Neural crest cell (in vitro differentiated cells): ENCODE data around the gene AGPAT4. TPM values are rescaled to one million over a fixed set of nuclear protein-coding genes. Genes with fewer than 3 reads are reported as not detected.
A peak's percentile ranks its signal among the peaks of the same experiment; 100 is the strongest.
"Not testable (repeated sequence)": the region's sequence is repeated elsewhere in the genome, so short reads cannot be mapped to it uniquely, and the experiment has no call there.

Experiments
- DNase-seq: peaks from one replicate; pipeline ENCODE4 v3.0.0; 2021; ENCODE audit warnings: low read depth, mixed read lengths, low spot score
- H3K27ac Mint-ChIP-seq: one replicate; pipeline ENCODE4 v1.8.0; 2021; ENCODE audit warnings: mild to moderate bottlenecking, mixed read lengths; ENCODE audit not compliant: unreplicated experiment
- H3K27me3 Mint-ChIP-seq: 2 replicates; pipeline ENCODE4 v1.8.0; 2021; ENCODE audit warnings: low read depth, mild to moderate bottlenecking, mixed read lengths
- H3K36me3 Mint-ChIP-seq: 2 replicates; pipeline ENCODE4 v1.8.0; 2021; ENCODE audit warnings: low read depth, mild to moderate bottlenecking, mixed read lengths
- H3K4me1 Mint-ChIP-seq: 2 replicates; pipeline ENCODE4 v1.8.0; 2021; ENCODE audit warnings: mixed read lengths
- H3K4me3 Mint-ChIP-seq: one replicate; pipeline ENCODE4 v1.8.0; 2021; ENCODE audit warnings: mild to moderate bottlenecking, mixed read lengths
- H3K9me3 Mint-ChIP-seq: 2 replicates; pipeline ENCODE4 v1.8.0; 2021; ENCODE audit warnings: mixed read lengths
- total RNA-seq: library from RNA; stranded (reverse); gene quantifications from 2 replicates; pipeline ENCODE4 v1.2.1, GENCODE V29; 2021
- TF ChIP-seq, protein P1 (sequence below): fragments of 200-600 bp; sonication (generic); conservative IDR thresholded peaks from 2 replicates; pipeline ENCODE4 v1.5.0; 2021; ENCODE audit warnings: antibody characterized with exemption, mild to moderate bottlenecking

Gene AGPAT4
- total RNA-seq, 1 donor from 2014 or later = 37.6 TPM

DNA sequence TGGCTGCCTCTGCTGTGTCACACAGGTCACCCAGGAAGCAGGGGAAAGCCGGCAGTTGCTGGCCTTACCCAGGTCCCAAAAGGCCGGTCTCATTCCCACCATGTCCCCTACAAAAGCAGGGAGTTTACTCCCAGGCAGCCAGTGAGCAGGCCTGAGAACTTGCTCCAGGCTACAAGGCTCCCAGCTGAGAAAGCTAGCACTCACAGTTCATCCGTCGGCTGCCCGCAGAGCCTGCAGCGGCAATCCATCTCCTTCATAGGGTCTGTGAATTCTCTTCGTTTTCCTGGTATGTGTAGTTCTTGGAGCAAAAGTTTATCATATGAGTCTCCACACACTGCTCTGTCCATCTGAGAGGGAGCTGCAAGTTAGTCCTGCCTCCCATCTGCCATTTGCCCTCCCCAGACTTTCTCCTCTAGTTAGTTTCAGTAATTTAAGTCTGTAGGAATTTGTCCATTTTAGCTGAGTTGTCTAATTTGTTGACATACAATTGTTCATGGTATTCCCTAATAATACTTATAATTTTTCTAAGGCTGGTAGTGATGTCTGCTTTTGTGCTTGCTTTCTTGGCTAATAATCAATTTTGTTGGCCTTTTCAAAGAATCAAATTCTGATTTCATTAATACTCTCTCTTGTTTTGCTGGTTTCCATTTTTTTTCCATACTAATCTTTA is 146.7 kb downstream of the AGPAT4 start:
- Mint-ChIP-seq H3K4me1 (no peaks in the 10 kb centered on the region), H3K4me3 (peak overlapping the region; percentile 46), H3K27ac (no peak overlapping the region), H3K9me3 (peaks cover 45% of the 10 kb centered on the region), H3K36me3 (peaks cover 84% of the 10 kb centered on the region), H3K27me3 (no peaks in the 10 kb centered on the region)
- no peak for DNase-seq
- TF ChIP-seq, protein P1, sequence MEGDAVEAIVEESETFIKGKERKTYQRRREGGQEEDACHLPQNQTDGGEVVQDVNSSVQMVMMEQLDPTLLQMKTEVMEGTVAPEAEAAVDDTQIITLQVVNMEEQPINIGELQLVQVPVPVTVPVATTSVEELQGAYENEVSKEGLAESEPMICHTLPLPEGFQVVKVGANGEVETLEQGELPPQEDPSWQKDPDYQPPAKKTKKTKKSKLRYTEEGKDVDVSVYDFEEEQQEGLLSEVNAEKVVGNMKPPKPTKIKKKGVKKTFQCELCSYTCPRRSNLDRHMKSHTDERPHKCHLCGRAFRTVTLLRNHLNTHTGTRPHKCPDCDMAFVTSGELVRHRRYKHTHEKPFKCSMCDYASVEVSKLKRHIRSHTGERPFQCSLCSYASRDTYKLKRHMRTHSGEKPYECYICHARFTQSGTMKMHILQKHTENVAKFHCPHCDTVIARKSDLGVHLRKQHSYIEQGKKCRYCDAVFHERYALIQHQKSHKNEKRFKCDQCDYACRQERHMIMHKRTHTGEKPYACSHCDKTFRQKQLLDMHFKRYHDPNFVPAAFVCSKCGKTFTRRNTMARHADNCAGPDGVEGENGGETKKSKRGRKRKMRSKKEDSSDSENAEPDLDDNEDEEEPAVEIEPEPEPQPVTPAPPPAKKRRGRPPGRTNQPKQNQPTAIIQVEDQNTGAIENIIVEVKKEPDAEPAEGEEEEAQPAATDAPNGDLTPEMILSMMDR = no peak

DNA sequence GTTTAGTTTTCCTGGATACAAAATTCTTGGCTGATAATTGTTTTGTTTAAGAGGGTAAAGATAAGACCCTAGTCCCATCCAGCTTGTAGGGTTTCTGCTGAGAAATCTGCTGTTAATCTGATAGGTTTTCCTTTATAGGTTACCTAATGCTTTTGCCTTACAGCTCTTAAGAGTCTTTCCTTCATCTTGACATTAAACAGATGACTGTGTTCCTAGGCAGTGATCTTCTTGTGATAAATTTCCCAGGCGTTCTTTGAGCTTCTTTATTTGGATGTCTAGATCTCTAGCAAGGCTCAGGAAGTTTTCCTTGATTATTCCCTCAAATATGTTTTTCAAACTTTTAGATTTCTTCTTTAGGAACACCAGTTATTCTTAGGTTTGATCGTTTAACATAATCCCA is 148.3 kb downstream of the AGPAT4 start:
- Mint-ChIP-seq H3K27ac (no peak overlapping the region), H3K36me3 (peaks cover 97% of the 10 kb centered on the region), H3K4me3 (no peak overlapping the region), H3K27me3 (no peaks in the 10 kb centered on the region), H3K4me1 (no peaks in the 10 kb centered on the region), H3K9me3 (peaks cover 55% of the 10 kb centered on the region)
- DNase-seq = no peak
- TF ChIP-seq, protein P1 = no peak

DNA sequence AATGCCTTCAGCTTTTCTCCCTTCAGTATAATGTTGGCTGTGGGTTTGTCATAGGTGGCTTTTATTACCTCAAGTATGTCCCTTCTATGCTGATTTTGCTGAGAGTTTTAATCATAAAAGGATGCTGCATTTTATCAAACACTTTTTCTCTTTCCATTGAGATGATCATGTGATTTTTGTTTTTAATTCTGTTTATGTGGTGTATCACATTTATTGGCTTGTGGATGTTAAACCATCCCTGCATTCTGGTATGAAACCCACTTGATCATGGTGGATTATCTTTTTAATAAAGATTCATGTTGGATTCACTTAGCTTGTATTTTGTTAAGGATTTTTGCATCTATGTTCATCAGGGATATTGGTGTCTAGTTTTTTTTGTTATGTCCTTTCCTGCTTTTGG is 150.5 kb downstream of the AGPAT4 start:
- H3K4me3 Mint-ChIP-seq, H3K27me3 Mint-ChIP-seq, H3K4me1 Mint-ChIP-seq, H3K27ac Mint-ChIP-seq, DNase-seq: not testable (repeated sequence)
- peaks cover 62% of the 10 kb centered on the region for H3K9me3 Mint-ChIP-seq
- H3K36me3 Mint-ChIP-seq = peaks cover 95% of the 10 kb centered on the region

DNA sequence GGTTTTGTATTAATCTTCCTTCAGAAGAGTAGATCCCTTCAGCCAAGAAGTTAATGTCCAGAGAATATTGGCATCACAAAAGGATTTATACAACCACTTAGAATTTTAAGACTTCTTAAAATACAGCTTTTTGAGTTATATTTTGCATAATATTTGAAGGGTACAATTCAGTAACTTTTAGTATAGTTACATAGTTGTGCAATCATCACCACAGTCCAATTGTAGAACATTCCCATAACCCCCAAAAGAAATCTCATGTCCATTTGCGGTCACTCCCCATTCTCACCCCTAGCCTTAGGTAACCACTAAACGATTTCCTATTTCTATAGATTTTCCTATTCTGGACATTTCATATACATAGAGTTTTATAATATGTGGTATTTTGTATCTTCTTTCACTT is 155.9 kb downstream of the AGPAT4 start:
- DNase-seq = no peak
- Mint-ChIP-seq H3K27ac (no peak overlapping the region), H3K4me3 (no peak overlapping the region), H3K36me3 (peaks cover 68% of the 10 kb centered on the region), H3K27me3 (no peaks in the 10 kb centered on the region), H3K9me3 (peaks cover 32% of the 10 kb centered on the region), H3K4me1 (no peaks in the 10 kb centered on the region)
- TF ChIP-seq, protein P1 = no peak

DNA sequence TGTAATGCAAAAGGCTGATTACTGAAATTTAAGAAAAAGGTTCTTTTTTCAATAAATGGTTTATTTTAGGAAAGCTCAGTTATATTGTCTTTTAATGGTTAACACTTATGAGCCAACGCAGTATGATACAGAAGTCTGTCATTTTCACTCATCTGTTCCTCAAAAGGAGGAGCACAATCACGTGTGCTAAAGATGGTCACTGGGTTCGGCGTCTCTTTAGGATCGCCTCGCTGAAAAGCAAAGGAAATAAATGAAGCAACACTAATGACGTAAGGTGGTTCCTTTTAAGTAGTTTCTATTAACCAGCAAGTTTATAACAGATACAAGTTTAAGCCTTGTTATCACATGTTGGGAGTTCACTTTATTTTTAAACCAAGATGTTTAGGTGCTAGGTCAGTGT is 156.6 kb downstream of the AGPAT4 start:
- TF ChIP-seq, protein P1 = no peak
- Mint-ChIP-seq H3K36me3 (peaks cover 66% of the 10 kb centered on the region), H3K4me3 (no peak overlapping the region), H3K9me3 (peaks cover 28% of the 10 kb centered on the region), H3K27ac (no peak overlapping the region), H3K4me1 (no peaks in the 10 kb centered on the region), H3K27me3 (no peaks in the 10 kb centered on the region)
- DNase-seq = no peak

DNA sequence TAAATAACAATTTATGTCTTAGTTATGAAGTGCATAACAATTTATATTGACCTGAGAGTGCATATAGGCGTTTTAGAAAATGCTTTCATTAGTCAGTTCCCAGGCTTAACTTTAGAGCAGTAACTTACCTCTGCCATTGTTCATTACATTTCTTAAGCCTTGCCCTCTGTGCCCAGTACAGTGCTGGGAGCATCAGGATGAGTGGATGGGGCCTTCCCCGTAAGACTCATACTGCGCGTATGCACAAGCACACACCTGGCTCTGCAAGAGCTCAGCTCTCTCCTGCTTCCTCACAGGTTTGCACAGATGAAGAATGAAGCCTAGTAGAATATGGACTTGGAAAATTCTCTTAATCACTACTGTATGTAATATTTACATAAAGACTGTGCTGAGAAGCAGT is 157.3 kb downstream of the AGPAT4 start:
- Mint-ChIP-seq H3K27ac (no peak overlapping the region), H3K4me3 (no peak overlapping the region), H3K36me3 (peaks cover 62% of the 10 kb centered on the region), H3K4me1 (no peaks in the 10 kb centered on the region), H3K27me3 (no peaks in the 10 kb centered on the region), H3K9me3 (peaks cover 20% of the 10 kb centered on the region)
- DNase-seq = no peak
- TF ChIP-seq, protein P1 = no peak
